ENCODE data around the gene APOL5.
"Not testable (repeated sequence)": the region's sequence is repeated elsewhere in the genome, so short reads cannot be mapped to it uniquely, and the experiment has no call there.

Gene APOL5

DNA sequence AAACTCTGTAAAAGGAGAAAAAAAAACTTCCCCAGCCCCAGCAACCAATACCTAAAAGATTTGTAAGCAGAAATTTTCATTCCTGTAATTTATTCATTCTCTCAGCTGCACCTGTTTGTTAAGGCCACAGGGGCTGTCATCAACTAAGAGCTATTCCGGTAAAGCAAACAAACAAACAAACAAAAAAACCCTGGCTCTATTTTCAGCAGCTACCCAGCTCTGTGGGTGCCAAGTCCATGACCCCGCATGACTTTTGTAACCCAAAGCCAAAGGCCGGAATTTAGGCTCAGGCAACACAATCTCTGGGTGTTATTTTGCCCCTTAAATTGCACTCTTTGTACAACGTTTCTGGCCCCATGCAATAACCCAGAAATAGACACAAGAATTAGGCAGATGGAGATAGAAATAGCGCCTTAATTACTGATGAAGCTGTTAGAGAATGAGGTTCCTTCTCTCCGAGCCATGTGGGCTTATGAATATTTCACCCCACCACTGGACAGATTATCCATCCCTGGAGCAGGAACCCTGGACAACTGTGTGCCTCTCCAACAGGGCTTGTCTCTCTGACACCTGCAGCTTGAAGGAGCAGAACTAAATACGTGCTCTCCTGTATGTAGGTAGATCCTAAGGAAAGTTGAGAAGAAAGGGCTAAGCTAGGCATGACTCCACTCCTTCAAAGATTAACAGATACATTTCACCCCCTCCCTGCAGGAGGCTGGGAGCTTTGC lies 40.0 kb upstream of the APOL5 start:
- Histone ChIP-seq H3K9me2 (ENCODE audit: low read depth, low read length) (no peaks in the 10 kb centered on the region), H3K4me1 (ENCODE audit: insufficient read depth, low read length, severe bottlenecking) (no peaks in the 10 kb centered on the region), H4K20me1 (ENCODE audit: insufficient read depth, low read length) (no peaks in the 10 kb centered on the region), H3K27ac (ENCODE audit: low read depth, low read length, poor library complexity, severe bottlenecking) (no peak overlapping the region), H3K36me3 (ENCODE audit: insufficient read depth, low read length) (peaks cover 3% of the 10 kb centered on the region; the same call in 1 of the 2 replicates), H3K9me3 (ENCODE audit: low read length) (peaks cover 22% of the 10 kb centered on the region), H3K27me3 (ENCODE audit: insufficient read depth, low read length) (no peaks in the 10 kb centered on the region), H3F3A (ENCODE audit: insufficient read depth, low read length) (no peaks in the 10 kb centered on the region), H3K9ac (ENCODE audit: low read length) (no peak overlapping the region), H3K4me3 (ENCODE audit: low read depth, low read length, poor library complexity, severe bottlenecking) (no peak overlapping the region), H3K79me2 (ENCODE audit: insufficient read depth, low read length) (no peaks in the 10 kb centered on the region), H3K4me2 (ENCODE audit: low read length) (no peak overlapping the region), H2AFZ (ENCODE audit: low read length) (no peak overlapping the region)
- no peak for TF ChIP-seq EZH2 (IDR thresholded peaks at IDR 0.05; ENCODE audit: borderline replicate concordance, low read length)
- TF ChIP-seq, protein P1, sequence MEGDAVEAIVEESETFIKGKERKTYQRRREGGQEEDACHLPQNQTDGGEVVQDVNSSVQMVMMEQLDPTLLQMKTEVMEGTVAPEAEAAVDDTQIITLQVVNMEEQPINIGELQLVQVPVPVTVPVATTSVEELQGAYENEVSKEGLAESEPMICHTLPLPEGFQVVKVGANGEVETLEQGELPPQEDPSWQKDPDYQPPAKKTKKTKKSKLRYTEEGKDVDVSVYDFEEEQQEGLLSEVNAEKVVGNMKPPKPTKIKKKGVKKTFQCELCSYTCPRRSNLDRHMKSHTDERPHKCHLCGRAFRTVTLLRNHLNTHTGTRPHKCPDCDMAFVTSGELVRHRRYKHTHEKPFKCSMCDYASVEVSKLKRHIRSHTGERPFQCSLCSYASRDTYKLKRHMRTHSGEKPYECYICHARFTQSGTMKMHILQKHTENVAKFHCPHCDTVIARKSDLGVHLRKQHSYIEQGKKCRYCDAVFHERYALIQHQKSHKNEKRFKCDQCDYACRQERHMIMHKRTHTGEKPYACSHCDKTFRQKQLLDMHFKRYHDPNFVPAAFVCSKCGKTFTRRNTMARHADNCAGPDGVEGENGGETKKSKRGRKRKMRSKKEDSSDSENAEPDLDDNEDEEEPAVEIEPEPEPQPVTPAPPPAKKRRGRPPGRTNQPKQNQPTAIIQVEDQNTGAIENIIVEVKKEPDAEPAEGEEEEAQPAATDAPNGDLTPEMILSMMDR (IDR thresholded peaks at IDR 0.05; ENCODE audit: low read length): no peak

DNA sequence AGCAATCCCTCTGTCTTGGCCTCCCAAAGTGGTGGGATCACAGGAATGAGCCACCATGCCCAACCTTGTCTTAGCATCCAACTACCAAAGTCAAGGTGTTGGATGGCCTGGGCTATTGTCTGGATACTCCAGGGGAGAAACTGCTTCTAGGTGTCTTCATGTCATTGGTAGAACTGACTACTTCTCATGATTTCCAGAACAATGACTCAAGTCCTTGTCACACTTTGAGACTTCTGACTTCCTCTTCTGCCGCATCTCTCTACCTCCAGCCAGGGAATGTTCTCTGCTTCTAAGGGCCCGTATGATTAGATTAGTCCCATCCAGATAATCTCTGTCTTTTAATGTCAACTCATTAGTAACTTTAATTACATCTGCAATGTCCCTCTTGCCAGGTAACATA lies 38.8 kb upstream of the APOL5 start:
- Histone ChIP-seq H3K27me3 (ENCODE audit: insufficient read depth, low read length) (no peaks in the 10 kb centered on the region), H3K36me3 (ENCODE audit: insufficient read depth, low read length) (peaks cover 3% of the 10 kb centered on the region; the same call in 1 of the 2 replicates), H3K9me3 (ENCODE audit: low read length) (peaks cover 17% of the 10 kb centered on the region), H3K4me1 (ENCODE audit: insufficient read depth, low read length, severe bottlenecking) (peaks cover under 1% of the 10 kb centered on the region), H3K27ac (ENCODE audit: low read depth, low read length, poor library complexity, severe bottlenecking) (no peak overlapping the region), H4K20me1 (ENCODE audit: insufficient read depth, low read length) (no peaks in the 10 kb centered on the region), H3K4me3 (ENCODE audit: low read depth, low read length, poor library complexity, severe bottlenecking) (no peak overlapping the region), H3K9me2 (ENCODE audit: low read depth, low read length) (no peaks in the 10 kb centered on the region), H2AFZ (ENCODE audit: low read length) (no peak overlapping the region), H3K9ac (ENCODE audit: low read length) (no peak overlapping the region), H3K79me2 (ENCODE audit: insufficient read depth, low read length) (no peaks in the 10 kb centered on the region), H3K4me2 (ENCODE audit: low read length) (no peak overlapping the region), H3F3A (ENCODE audit: insufficient read depth, low read length) (no peaks in the 10 kb centered on the region)
- TF ChIP-seq, protein P1 (IDR thresholded peaks at IDR 0.05; ENCODE audit: low read length): no peak
- TF ChIP-seq EZH2 (IDR thresholded peaks at IDR 0.05; ENCODE audit: borderline replicate concordance, low read length): no peak

DNA sequence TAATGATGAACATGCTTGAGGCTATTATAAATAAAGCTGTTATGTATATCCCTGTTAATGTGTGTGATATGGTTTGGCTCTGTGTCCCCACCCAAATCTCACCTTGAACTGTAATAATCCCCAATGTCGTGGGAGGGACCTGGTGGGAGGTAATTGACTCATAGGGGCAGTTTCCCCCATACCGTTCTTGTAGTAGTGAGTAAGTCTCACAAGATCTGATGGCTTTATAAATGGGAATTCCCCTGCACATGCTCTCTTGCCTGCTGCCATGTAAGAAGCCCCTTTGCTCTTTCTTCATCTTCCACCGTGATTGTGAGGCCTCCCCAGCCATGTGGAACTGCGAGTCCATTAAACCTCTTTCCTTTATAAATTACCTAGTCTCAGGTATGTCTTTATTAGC lies 38.2 kb upstream of the APOL5 start:
- H3K4me2 ChIP-seq (ENCODE audit: low read length); H3K9ac ChIP-seq (ENCODE audit: low read length); H3F3A ChIP-seq (ENCODE audit: insufficient read depth, low read length); H4K20me1 ChIP-seq (ENCODE audit: insufficient read depth, low read length); H3K36me3 ChIP-seq (ENCODE audit: insufficient read depth, low read length); H3K4me1 ChIP-seq (ENCODE audit: insufficient read depth, low read length, severe bottlenecking); H3K27me3 ChIP-seq (ENCODE audit: insufficient read depth, low read length); H3K27ac ChIP-seq (ENCODE audit: low read depth, low read length, poor library complexity, severe bottlenecking); H3K79me2 ChIP-seq (ENCODE audit: insufficient read depth, low read length); H3K4me3 ChIP-seq (ENCODE audit: low read depth, low read length, poor library complexity, severe bottlenecking); H3K9me2 ChIP-seq (ENCODE audit: low read depth, low read length); H2AFZ ChIP-seq (ENCODE audit: low read length): not testable (repeated sequence)
- H3K9me3 ChIP-seq (ENCODE audit: low read length): peaks cover 17% of the 10 kb centered on the region
